ENCODE results near the gene USO1.

Gene USO1

GRCh38 chr4:75841641-75842520 is 117.5 kb downstream of the USO1 start:
- DNase-seq (ENCODE audit: low read depth), result no peak

- no peak for DNase-seq (ENCODE audit: low read depth)
Observed at GRCh38 chr4:75843596-75843995, 119.2 kb downstream of the USO1 start.

GRCh38 chr4:75844151-75844662 is 119.8 kb downstream of the USO1 start:
- DNase-seq (ENCODE audit: low read depth), result peak; percentile 64

GRCh38 chr4:75845992-75846391 is 121.6 kb downstream of the USO1 start:
- DNase-seq (ENCODE audit: low read depth), result no peak

- DNase-seq (ENCODE audit: low read depth), result peak; percentile 90
Observed at GRCh38 chr4:75848171-75848760, 123.9 kb downstream of the USO1 start.

GRCh38 chr4:75848891-75849290 is 124.5 kb downstream of the USO1 start:
- peak; percentile 84 for DNase-seq (ENCODE audit: low read depth)

- DNase-seq (ENCODE audit: low read depth), result peak; percentile 36
Observed at GRCh38 chr4:75849461-75849860, 125.1 kb downstream of the USO1 start.

- DNase-seq (ENCODE audit: low read depth), result no peak
Observed at GRCh38 chr4:75858721-75859120, 134.3 kb downstream of the USO1 start.

- no peak for DNase-seq (ENCODE audit: low read depth)
Observed at GRCh38 chr4:75860606-75861005, 136.2 kb downstream of the USO1 start.

Measured in ELR (cell line).